ENCODE results near the gene PPARD. TPM values are rescaled to one million over a fixed set of nuclear protein-coding genes. Genes with fewer than 3 reads are reported as not detected.

Gene PPARD
- polyA plus RNA-seq, 2 donors = 28.1 to 45.1 TPM

- 1 to 3% methylated on average over 37 of the region's 37 CpGs for WGBS, 2 donors
- Histone ChIP-seq H3K36me3 (ENCODE audit: control insufficient read depth in 2 of 2, insufficient read depth in 2 of 2, low read length in 1 of 2) (peaks cover 9 to 28% of the 10 kb centered on the region in 2 donors), H3K4me1 (ENCODE audit: control insufficient read depth in 2 of 2, insufficient read depth in 2 of 2, low read length in 1 of 2) (peaks cover 0 to 1% of the 10 kb centered on the region in 2 donors), H3K27me3 (ENCODE audit: control insufficient read depth in 1 of 2, insufficient read depth in 2 of 2, low read length in 2 of 2) (no peaks in the 10 kb centered on the region), H3K27ac (ENCODE audit: low read depth in 2 of 2, low read length in 1 of 2) (peak overlapping the region; percentile 91 to 97), H3K9me3 (ENCODE audit: control insufficient read depth in 2 of 2, insufficient read depth in 1 of 2, low read depth in 1 of 2, low read length in 1 of 2) (no peaks in the 10 kb centered on the region), H3K4me3 (ENCODE audit: low read depth in 1 of 2, low read length in 2 of 2) (peak overlapping the region; percentile 94 to 99)
These were observed 126.8 kb downstream of the PPARD start for GRCh38 chr6:35468980-35469750.

GRCh38 chr6:35469751-35470662 is 127.6 kb downstream of the PPARD start:
- H3K27me3 ChIP-seq (ENCODE audit: control insufficient read depth in 1 of 2, insufficient read depth in 2 of 2, low read length in 2 of 2) = no peaks in the 10 kb centered on the region
- H3K9me3 ChIP-seq (ENCODE audit: control insufficient read depth in 2 of 2, insufficient read depth in 1 of 2, low read depth in 1 of 2, low read length in 1 of 2) = no peaks in the 10 kb centered on the region

GRCh38 chr6:35470663-35471120 is 128.3 kb downstream of the PPARD start:
- no peaks in the 10 kb centered on the region for H3K27me3 ChIP-seq (ENCODE audit: control insufficient read depth in 1 of 2, insufficient read depth in 2 of 2, low read length in 2 of 2)
- 39 to 50% methylated on average over 3 of the region's 3 CpGs for WGBS, 2 donors
- H3K36me3 ChIP-seq (ENCODE audit: control insufficient read depth in 2 of 2, insufficient read depth in 2 of 2, low read length in 1 of 2) = peaks cover 9 to 41% of the 10 kb centered on the region in 2 donors
- H3K9me3 ChIP-seq (ENCODE audit: control insufficient read depth in 2 of 2, insufficient read depth in 1 of 2, low read depth in 1 of 2, low read length in 1 of 2) = no peaks in the 10 kb centered on the region
- H3K27ac ChIP-seq (ENCODE audit: low read depth in 2 of 2, low read length in 1 of 2) = peak overlapping the region; percentile 69 to 91
- H3K4me1 ChIP-seq (ENCODE audit: control insufficient read depth in 2 of 2, insufficient read depth in 2 of 2, low read length in 1 of 2) = peaks cover 0 to 2% of the 10 kb centered on the region in 2 donors
- H3K4me3 ChIP-seq (ENCODE audit: low read depth in 1 of 2, low read length in 2 of 2) = peak overlapping the region in 1 of 2 donors; percentile 99

More at GRCh38 chr6:35469751-35470662, 127.6 kb downstream of the PPARD start:
- Histone ChIP-seq H3K36me3 (ENCODE audit: control insufficient read depth in 2 of 2, insufficient read depth in 2 of 2, low read length in 1 of 2) (peaks cover 9 to 36% of the 10 kb centered on the region in 2 donors), H3K4me1 (ENCODE audit: control insufficient read depth in 2 of 2, insufficient read depth in 2 of 2, low read length in 1 of 2) (peaks cover 0 to 2% of the 10 kb centered on the region in 2 donors), H3K27ac (ENCODE audit: low read depth in 2 of 2, low read length in 1 of 2) (peak overlapping the region; percentile 91 to 97), H3K4me3 (ENCODE audit: low read depth in 1 of 2, low read length in 2 of 2) (peak overlapping the region; percentile 94 to 99)
- WGBS, 2 donors = 28 to 29% methylated on average over 18 of the region's 18 CpGs

GRCh38 chr6:35471836-35472345 is 129.5 kb downstream of the PPARD start:
- peaks cover 9 to 40% of the 10 kb centered on the region in 2 donors for H3K36me3 ChIP-seq (ENCODE audit: control insufficient read depth in 2 of 2, insufficient read depth in 2 of 2, low read length in 1 of 2)
- no peaks in the 10 kb centered on the region for H3K9me3 ChIP-seq (ENCODE audit: control insufficient read depth in 2 of 2, insufficient read depth in 1 of 2, low read depth in 1 of 2, low read length in 1 of 2)
- WGBS, 2 donors = 46 to 60% methylated on average over 8 of the region's 8 CpGs
- peak overlapping the region; percentile 28 to 78 for H3K27ac ChIP-seq (ENCODE audit: low read depth in 2 of 2, low read length in 1 of 2)
- H3K27me3 ChIP-seq (ENCODE audit: control insufficient read depth in 1 of 2, insufficient read depth in 2 of 2, low read length in 2 of 2) = no peaks in the 10 kb centered on the region
- peaks cover 0 to 2% of the 10 kb centered on the region in 2 donors for H3K4me1 ChIP-seq (ENCODE audit: control insufficient read depth in 2 of 2, insufficient read depth in 2 of 2, low read length in 1 of 2)
- no peak overlapping the region for H3K4me3 ChIP-seq (ENCODE audit: low read depth in 1 of 2, low read length in 2 of 2)

- H3K4me3 ChIP-seq (ENCODE audit: low read depth in 1 of 2, low read length in 2 of 2) = no peak overlapping the region
- H3K27me3 ChIP-seq (ENCODE audit: control insufficient read depth in 1 of 2, insufficient read depth in 2 of 2, low read length in 2 of 2) = no peaks in the 10 kb centered on the region
- peaks cover 0 to 2% of the 10 kb centered on the region in 2 donors for H3K4me1 ChIP-seq (ENCODE audit: control insufficient read depth in 2 of 2, insufficient read depth in 2 of 2, low read length in 1 of 2)
- peaks cover 0 to 1% of the 10 kb centered on the region in 2 donors for H3K9me3 ChIP-seq (ENCODE audit: control insufficient read depth in 2 of 2, insufficient read depth in 1 of 2, low read depth in 1 of 2, low read length in 1 of 2)
- H3K27ac ChIP-seq (ENCODE audit: low read depth in 2 of 2, low read length in 1 of 2) = no peak overlapping the region
- peaks cover 9 to 47% of the 10 kb centered on the region in 2 donors for H3K36me3 ChIP-seq (ENCODE audit: control insufficient read depth in 2 of 2, insufficient read depth in 2 of 2, low read length in 1 of 2)
- WGBS, 2 donors = 75 to 83% methylated on average over 9 of the region's 9 CpGs
These were observed 130.9 kb downstream of the PPARD start for GRCh38 chr6:35473075-35473849.

- peaks cover 9 to 50% of the 10 kb centered on the region in 2 donors for H3K36me3 ChIP-seq (ENCODE audit: control insufficient read depth in 2 of 2, insufficient read depth in 2 of 2, low read length in 1 of 2)
- H3K4me3 ChIP-seq (ENCODE audit: low read depth in 1 of 2, low read length in 2 of 2) = no peak overlapping the region
- no peak overlapping the region for H3K27ac ChIP-seq (ENCODE audit: low read depth in 2 of 2, low read length in 1 of 2)
- peaks cover 0 to 2% of the 10 kb centered on the region in 2 donors for H3K4me1 ChIP-seq (ENCODE audit: control insufficient read depth in 2 of 2, insufficient read depth in 2 of 2, low read length in 1 of 2)
- H3K9me3 ChIP-seq (ENCODE audit: control insufficient read depth in 2 of 2, insufficient read depth in 1 of 2, low read depth in 1 of 2, low read length in 1 of 2) = peaks cover 0 to 4% of the 10 kb centered on the region in 2 donors
- H3K27me3 ChIP-seq (ENCODE audit: control insufficient read depth in 1 of 2, insufficient read depth in 2 of 2, low read length in 2 of 2) = no peaks in the 10 kb centered on the region
These were observed 131.4 kb downstream of the PPARD start for GRCh38 chr6:35473850-35474130.

DNA sequence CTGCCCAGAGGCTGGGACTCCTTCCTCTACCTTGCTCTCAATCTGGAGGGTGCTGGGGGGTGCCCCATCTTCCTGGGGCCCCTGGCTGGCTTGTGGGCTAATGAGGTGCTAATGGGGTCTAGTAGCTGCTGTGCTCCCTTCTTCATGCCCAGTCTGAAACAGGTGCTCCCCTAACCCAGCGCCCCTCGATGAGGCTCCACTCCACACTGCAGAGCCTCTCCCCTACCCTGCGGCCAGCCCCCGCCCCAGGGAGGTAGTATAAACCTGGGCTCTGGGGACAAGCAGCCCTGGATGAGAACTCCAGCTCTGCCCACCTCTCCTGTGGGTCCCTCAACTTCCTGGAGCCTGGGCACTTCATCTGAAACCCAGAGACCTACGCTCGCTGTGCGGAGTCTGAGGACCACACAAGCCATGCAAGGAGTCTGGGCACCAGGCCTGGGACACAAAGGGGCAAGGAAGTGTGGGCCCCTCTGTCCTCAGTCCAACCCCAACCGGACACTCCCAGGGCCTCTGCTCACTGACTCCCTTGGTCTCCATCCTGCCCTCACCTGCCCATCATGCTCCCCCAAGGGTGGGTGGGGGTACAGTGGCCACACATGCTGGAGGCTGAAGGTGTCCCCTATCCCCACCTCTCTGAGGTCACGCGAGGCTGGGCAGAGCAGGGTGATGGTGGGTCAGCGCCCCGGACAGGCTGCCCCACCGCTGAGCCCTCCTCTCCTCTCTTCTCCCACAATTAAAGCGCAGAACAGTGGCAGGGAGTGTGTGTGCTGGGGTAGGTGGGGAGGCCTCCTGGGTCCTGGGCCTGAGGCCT is 132.0 kb downstream of the PPARD start:
- peak overlapping the region in 1 of 2 donors; percentile 19 for H3K27ac ChIP-seq (ENCODE audit: low read depth in 2 of 2, low read length in 1 of 2)
- 84 to 85% methylated on average over 13 to 14 of the region's 14 CpGs for WGBS, 2 donors
- no peaks in the 10 kb centered on the region for H3K27me3 ChIP-seq (ENCODE audit: control insufficient read depth in 1 of 2, insufficient read depth in 2 of 2, low read length in 2 of 2)
- peaks cover 0 to 4% of the 10 kb centered on the region in 2 donors for H3K9me3 ChIP-seq (ENCODE audit: control insufficient read depth in 2 of 2, insufficient read depth in 1 of 2, low read depth in 1 of 2, low read length in 1 of 2)
- H3K36me3 ChIP-seq (ENCODE audit: control insufficient read depth in 2 of 2, insufficient read depth in 2 of 2, low read length in 1 of 2) = peaks cover 9 to 47% of the 10 kb centered on the region in 2 donors
- peaks cover 0 to 2% of the 10 kb centered on the region in 2 donors for H3K4me1 ChIP-seq (ENCODE audit: control insufficient read depth in 2 of 2, insufficient read depth in 2 of 2, low read length in 1 of 2)
- H3K4me3 ChIP-seq (ENCODE audit: low read depth in 1 of 2, low read length in 2 of 2) = no peak overlapping the region

DNA sequence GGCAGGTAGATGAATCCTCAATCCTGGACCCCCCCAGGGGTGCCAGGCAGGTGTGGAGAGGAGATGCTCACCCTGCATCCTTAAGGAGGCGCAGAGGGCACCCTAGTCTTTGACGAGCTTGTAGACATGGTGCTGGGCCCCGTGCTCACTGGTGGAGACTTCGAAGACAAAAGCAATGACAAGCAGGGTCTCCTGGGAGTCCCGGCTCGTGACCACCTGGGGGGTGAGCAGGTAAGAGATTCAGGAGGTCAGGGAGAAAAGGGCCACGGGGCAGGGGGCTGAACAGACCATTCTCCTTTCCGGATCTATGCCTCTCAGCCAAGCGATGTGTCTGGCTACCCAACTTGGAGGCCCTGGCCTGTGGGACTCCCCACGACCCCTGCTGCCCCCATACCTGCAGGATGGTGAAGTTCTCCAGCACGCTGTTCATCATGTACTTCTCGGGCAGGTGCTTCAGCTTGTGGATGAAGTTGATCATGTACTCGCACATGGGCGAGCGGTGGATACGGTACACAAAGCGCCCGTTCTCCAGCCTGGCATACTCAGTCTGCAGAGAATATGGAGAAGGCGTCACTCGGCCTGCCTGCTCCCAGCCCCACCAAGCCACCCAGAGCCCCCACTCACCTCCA is 132.7 kb downstream of the PPARD start:
- H3K27me3 ChIP-seq (ENCODE audit: control insufficient read depth in 1 of 2, insufficient read depth in 2 of 2, low read length in 2 of 2) = no peaks in the 10 kb centered on the region
- peaks cover 0 to 4% of the 10 kb centered on the region in 2 donors for H3K9me3 ChIP-seq (ENCODE audit: control insufficient read depth in 2 of 2, insufficient read depth in 1 of 2, low read depth in 1 of 2, low read length in 1 of 2)
- no peak overlapping the region for H3K27ac ChIP-seq (ENCODE audit: low read depth in 2 of 2, low read length in 1 of 2)
- H3K4me3 ChIP-seq (ENCODE audit: low read depth in 1 of 2, low read length in 2 of 2) = no peak overlapping the region
- 85 to 88% methylated on average over 20 of the region's 20 CpGs for WGBS, 2 donors
- peaks cover 11 to 45% of the 10 kb centered on the region in 2 donors for H3K36me3 ChIP-seq (ENCODE audit: control insufficient read depth in 2 of 2, insufficient read depth in 2 of 2, low read length in 1 of 2)
- peaks cover 0 to 2% of the 10 kb centered on the region in 2 donors for H3K4me1 ChIP-seq (ENCODE audit: control insufficient read depth in 2 of 2, insufficient read depth in 2 of 2, low read length in 1 of 2)
